ENCODE results near the gene NSA2.
"Not testable (repeated sequence)": the region's sequence is repeated elsewhere in the genome, so short reads cannot be mapped to it uniquely, and the experiment has no call there.

NSA2 gene

DNA sequence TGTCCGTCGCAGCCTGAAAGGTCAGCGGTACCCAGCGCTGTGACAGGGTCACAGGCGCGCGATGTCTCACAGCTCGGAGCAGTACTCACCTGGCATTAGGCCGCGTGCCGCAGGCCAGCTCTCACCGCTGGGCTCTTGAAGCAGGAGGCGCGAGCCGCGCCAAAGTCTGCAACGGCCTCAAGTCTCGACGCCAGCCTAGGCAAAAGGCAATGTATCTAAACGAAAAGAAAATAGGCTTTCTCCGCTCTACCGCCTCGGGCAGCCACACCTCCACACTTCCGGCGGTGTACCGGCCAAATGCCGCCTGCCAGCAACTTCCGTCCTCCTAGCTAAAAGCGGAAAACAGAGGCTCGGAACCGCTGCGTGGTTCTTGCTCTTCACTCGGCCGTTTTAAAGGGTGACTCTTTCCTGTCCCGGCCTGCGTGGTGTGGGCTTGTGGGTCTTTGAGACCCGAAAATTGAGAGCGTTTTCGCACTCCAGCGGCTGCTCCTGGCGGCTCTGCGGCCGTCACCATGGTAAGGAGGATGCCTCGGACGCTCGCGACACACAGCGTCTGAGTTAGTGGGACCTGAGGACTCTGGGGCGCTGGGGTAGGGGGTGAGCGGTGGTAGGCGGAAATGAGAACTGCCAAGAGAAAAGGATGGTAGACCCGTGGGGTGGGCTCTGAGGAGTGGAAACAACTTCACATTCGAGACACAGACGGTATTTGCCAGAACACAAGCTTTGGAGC lies at the start of gene NSA2, which contains the start of gene GFM2:
Gene NSA2 (plus strand): TSS at position 401 of the 730 bp plus-strand sequence. CDS start 112 bp downstream, at position 513.
Gene GFM2 (minus strand): TSS at position 269 of the 730 bp plus-strand sequence. CDS start 3,375 bp downstream, outside the sequence.
- Histone ChIP-seq H3K9me3 (ENCODE audit: control insufficient read depth, insufficient read depth, low read length) (no peaks in the 10 kb centered on the region), H3K9ac (ENCODE audit: low read depth, low read length) (peak within 1 kb of the TSS; percentile 91), H3K36me3 (ENCODE audit: insufficient read depth, low read length) (peaks cover 7% of the 10 kb centered on the region), H3K4me1 (ENCODE audit: insufficient read depth, low read length) (no peaks in the 10 kb centered on the region)

DNA sequence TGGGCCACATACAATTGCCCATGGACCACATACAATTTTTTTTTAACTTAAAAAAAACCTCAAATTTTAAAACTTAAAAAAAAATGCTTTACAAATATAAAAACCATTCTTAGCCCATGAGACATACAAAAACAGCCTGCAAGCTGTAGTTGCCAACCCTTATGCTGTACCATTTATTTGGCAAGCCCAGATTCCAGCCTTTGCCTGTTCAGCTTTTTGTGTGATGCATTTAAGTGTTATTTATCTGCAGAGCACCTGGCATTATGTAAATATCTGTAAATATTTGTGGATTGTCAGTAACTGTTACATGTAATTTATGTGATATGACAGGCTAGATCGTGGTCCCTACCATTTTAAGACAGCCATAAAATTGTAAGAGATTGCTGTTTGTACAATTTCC lies 49.5 kb upstream of the NSA2 start:
- H3K36me3 ChIP-seq (ENCODE audit: insufficient read depth, low read length), result peaks cover 18% of the 10 kb centered on the region
- no peak overlapping the region for H3K9ac ChIP-seq (ENCODE audit: low read depth, low read length)
- no peaks in the 10 kb centered on the region for H3K4me1 ChIP-seq (ENCODE audit: insufficient read depth, low read length)
- no peaks in the 10 kb centered on the region for H3K9me3 ChIP-seq (ENCODE audit: control insufficient read depth, insufficient read depth, low read length)

DNA sequence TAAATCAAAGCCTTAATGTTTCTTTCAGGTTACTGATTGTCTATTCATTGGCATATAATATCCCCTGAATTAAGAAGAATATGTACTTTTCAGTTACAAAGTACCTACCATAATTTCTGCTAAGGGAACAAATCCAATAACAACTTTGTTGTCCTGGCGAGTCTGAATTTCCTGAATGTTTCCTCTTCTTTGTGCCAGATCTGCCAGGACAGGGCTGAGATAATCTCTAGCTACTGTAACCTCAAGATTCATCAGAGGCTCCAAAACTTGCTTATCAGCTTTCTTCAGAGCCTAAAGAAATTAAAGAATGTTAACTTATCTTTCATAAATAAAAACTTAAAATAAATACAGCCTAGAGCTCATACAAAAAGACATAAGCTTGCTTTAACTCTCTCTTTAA lies 44.8 kb upstream of the NSA2 start:
- Histone ChIP-seq H3K9me3 (ENCODE audit: control insufficient read depth, insufficient read depth, low read length) (no peaks in the 10 kb centered on the region), H3K4me1 (ENCODE audit: insufficient read depth, low read length) (no peaks in the 10 kb centered on the region), H3K9ac (ENCODE audit: low read depth, low read length) (no peak overlapping the region), H3K36me3 (ENCODE audit: insufficient read depth, low read length) (peaks cover 38% of the 10 kb centered on the region)

DNA sequence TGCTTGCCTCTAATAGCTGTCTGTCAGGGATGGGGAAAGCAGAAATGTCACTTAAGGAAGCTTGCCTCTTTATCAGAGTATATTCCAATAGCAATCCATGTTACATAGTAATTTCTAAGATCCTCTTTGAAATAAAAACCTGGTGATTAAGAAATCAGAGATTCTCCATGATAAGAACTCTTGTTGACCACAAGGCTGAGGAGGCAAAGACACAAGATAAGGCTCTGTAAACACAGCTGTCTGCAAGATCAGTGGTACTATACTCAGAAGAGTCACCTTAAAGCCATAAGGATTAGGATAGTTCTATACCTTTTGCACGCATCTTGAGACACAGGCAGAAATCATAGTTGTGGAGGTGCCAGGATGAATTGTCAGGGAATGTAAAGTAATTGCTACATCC lies 41.7 kb upstream of the NSA2 start:
- H3K36me3 ChIP-seq (ENCODE audit: insufficient read depth, low read length), result peaks cover 43% of the 10 kb centered on the region

DNA sequence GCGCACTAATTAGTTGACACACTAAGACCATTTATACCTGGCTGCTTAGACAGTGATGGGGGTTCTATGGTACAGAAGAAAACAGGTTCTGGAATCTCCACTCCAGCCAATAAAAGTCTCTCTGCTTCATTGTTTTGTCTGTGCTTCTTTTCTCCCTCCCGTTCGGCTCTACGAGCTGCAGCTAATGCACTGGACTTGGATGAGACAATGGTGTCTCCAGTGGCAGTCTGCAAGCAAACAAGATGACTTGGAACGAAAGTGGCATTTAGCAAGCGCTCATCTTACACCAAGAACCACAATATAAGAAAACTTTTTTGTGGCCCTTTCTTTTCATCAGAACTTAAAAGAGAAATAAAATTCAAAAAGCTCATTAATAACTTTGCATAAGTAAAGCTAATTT lies 30.3 kb upstream of the NSA2 start:
- peaks cover 11% of the 10 kb centered on the region for H3K36me3 ChIP-seq (ENCODE audit: insufficient read depth, low read length)
- no peaks in the 10 kb centered on the region; the same call in 1 of the 2 replicates for H3K4me1 ChIP-seq (ENCODE audit: insufficient read depth, low read length)
- no peaks in the 10 kb centered on the region for H3K9me3 ChIP-seq (ENCODE audit: control insufficient read depth, insufficient read depth, low read length)
- H3K9ac ChIP-seq (ENCODE audit: low read depth, low read length), result no peak overlapping the region

More for the DNA sequence above, 41.7 kb upstream of the NSA2 start:
- Histone ChIP-seq H3K9ac (ENCODE audit: low read depth, low read length) (no peak overlapping the region), H3K4me1 (ENCODE audit: insufficient read depth, low read length) (no peaks in the 10 kb centered on the region), H3K9me3 (ENCODE audit: control insufficient read depth, insufficient read depth, low read length) (no peaks in the 10 kb centered on the region)

DNA sequence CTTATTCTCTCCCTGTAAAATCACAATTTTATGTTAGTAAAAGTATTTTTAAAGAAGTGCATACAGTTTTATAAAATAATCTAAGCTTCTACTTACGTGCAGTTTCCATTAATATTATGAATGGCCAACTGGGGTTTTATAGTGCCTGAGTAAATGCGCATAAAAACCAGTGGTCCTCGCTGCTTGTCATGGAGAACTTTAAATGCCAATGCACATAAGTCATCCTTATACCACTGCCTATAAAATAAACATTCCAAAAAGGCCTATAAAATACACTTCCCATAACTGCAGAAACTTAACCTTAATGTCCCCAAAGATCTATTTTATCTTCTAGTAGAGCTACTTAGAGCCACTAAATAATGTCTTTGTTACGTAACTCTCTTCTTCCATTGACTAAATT lies 28.6 kb upstream of the NSA2 start:
- Histone ChIP-seq H3K36me3 (ENCODE audit: insufficient read depth, low read length) (peaks cover 9% of the 10 kb centered on the region), H3K9me3 (ENCODE audit: control insufficient read depth, insufficient read depth, low read length) (no peaks in the 10 kb centered on the region), H3K9ac (ENCODE audit: low read depth, low read length) (no peak overlapping the region), H3K4me1 (ENCODE audit: insufficient read depth, low read length) (no peaks in the 10 kb centered on the region; the same call in 1 of the 2 replicates)

DNA sequence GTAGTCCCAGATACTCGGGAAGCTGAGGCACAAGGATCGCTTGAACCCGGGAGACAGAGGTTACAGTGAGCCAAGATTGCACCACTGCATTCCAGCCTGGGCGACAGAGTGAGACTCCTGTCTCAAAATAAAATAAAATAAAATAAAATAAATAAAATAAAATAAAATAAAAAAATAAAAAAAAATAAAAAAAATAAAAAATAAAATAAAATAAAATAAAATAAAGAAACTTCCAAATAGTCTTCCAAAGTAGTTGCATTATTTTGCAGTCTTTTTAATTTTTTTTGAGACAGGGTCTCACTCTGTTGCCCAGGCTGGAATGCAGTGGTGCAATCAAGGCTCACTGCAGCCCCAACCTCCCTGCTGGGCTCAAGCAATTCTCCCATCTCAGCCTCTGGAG lies 18.3 kb upstream of the NSA2 start:
- H3K9ac ChIP-seq (ENCODE audit: low read depth, low read length); H3K4me1 ChIP-seq (ENCODE audit: insufficient read depth, low read length); H3K36me3 ChIP-seq (ENCODE audit: insufficient read depth, low read length); H3K9me3 ChIP-seq (ENCODE audit: control insufficient read depth, insufficient read depth, low read length): not testable (repeated sequence)

DNA sequence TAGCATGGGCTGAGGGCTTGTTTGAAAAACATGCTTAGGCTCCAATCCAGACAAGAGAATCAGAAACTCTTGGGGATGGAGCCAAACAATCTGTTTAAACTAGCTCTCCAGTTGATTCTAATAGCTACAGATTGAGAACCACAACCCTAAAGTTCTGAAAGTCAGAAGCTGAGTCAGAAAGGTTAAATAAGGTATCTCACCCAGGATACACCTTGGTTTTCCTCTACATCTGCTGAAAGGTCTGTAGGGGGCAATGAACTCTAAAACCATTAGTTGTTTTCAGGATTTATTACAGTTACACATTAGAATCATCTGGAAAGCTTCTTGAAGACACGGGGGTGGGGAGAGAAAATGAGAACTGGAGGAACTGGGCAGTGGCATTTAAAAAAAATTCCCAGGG lies 5.8 kb upstream of the NSA2 start:
- Histone ChIP-seq H3K9ac (ENCODE audit: low read depth, low read length) (no peak overlapping the region), H3K4me1 (ENCODE audit: insufficient read depth, low read length) (no peaks in the 10 kb centered on the region), H3K36me3 (ENCODE audit: insufficient read depth, low read length) (peaks cover 12% of the 10 kb centered on the region), H3K9me3 (ENCODE audit: control insufficient read depth, insufficient read depth, low read length) (no peaks in the 10 kb centered on the region)

DNA sequence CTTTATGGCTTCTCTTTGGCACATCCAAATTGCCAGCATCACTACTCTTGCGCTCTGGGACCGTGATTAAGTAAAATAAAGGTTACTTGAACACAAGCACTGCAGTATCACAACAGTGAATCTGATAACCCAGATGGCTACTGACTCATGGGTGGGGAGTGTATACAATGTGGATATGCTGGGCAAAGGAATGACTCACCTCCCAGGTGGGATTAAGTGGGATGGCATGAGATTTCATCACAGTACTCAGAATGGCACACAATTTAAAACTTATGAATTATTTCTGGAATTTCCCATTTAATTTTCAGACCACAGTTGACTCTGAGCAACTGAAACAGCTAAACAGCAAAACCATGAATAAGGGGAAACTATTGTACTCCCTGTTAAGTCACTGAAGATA lies 4.5 kb upstream of the NSA2 start:
- Histone ChIP-seq H3K4me1 (ENCODE audit: insufficient read depth, low read length) (no peaks in the 10 kb centered on the region), H3K9me3 (ENCODE audit: control insufficient read depth, insufficient read depth, low read length) (no peaks in the 10 kb centered on the region), H3K36me3 (ENCODE audit: insufficient read depth, low read length) (peaks cover 8% of the 10 kb centered on the region), H3K9ac (ENCODE audit: low read depth, low read length) (no peak overlapping the region)

DNA sequence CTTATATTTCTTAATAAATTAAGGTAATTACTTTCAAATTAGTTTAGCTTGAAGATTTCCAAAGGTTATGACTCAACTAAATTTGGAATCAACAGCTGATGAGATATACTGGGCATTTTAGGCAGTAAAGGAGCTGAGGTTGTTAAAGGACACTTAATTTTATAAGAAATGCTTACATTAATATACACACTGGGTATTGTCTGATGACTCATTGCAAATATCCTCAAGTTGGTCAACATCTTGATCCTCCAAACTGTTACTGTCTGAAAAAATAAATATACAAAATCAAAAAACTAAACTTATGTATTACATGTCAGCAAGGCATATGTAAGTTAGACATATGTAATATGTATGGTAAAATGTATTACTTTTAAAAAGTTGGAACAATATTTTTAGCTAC lies 3.5 kb upstream of the NSA2 start:
- H3K9ac ChIP-seq (ENCODE audit: low read depth, low read length), result no peak overlapping the region
- no peaks in the 10 kb centered on the region for H3K4me1 ChIP-seq (ENCODE audit: insufficient read depth, low read length)
- H3K9me3 ChIP-seq (ENCODE audit: control insufficient read depth, insufficient read depth, low read length), result no peaks in the 10 kb centered on the region
- H3K36me3 ChIP-seq (ENCODE audit: insufficient read depth, low read length), result peaks cover 3% of the 10 kb centered on the region

DNA sequence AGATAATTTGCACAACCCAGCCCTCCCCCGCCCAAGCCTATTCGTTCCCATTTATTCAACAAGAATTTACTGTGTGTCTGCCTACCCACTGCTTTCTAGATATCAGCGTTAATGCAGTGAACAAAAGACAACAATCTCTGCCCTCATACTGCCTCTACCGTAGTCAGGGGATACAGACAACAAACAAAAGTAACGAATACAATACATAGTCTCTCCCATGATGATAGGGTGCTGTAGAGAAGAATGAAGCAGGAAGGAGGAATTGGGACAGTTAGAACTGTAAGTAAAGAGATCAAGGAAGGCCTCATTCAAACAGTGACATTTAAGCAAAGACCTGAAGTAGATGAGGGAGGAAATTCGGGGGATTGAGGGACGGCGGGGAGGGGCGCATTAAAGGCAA lies 1.8 kb upstream of the NSA2 start:
- peaks cover 7% of the 10 kb centered on the region for H3K36me3 ChIP-seq (ENCODE audit: insufficient read depth, low read length)
- no peak overlapping the region for H3K9ac ChIP-seq (ENCODE audit: low read depth, low read length)
- H3K4me1 ChIP-seq (ENCODE audit: insufficient read depth, low read length), result no peaks in the 10 kb centered on the region
- no peaks in the 10 kb centered on the region for H3K9me3 ChIP-seq (ENCODE audit: control insufficient read depth, insufficient read depth, low read length)

DNA sequence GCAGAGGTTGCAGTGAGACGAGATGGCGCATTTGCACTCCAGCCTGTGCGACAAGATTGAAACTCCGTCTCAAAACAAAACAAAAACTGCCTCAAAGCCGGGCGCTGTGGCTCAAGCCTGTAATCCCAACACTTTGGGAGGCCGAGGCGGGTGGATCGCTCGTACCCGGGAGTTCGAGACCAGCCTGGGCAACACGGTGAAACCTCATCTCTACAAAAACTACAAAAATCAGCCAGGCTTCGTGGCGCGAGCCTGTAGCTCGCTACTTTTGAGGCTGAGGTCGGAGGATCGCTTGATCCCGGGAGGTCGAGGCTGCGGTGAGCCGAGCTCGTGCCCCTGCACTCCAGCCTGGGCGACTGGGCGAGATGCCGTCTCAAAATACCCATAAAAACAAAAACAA lies 1.1 kb upstream of the NSA2 start:
- peak overlapping the region; percentile 91 for H3K9ac ChIP-seq (ENCODE audit: low read depth, low read length)
- peaks cover 7% of the 10 kb centered on the region for H3K36me3 ChIP-seq (ENCODE audit: insufficient read depth, low read length)
- no peaks in the 10 kb centered on the region for H3K9me3 ChIP-seq (ENCODE audit: control insufficient read depth, insufficient read depth, low read length)
- no peaks in the 10 kb centered on the region for H3K4me1 ChIP-seq (ENCODE audit: insufficient read depth, low read length)

DNA sequence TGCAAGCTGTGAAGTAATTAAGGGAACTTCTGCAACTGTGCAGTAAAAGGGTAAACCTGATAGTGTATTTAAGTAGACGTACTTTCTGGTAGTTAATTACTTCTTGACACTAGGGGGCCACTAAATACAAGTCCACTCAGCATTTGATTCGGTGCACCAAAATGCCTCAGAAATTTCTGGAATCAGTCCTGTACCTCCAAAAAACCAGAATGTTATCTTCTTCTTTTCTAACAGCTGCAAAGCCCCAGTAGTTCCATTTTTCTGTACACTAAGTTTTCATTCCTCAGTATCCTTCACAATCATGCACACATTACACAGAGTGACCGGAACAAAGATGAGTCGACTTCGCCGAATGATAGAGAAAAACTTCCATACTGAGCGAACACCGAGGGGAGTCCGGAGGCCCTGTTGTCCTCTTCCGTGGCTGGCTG lies 616 bp upstream of the NSA2 start:
- H3K4me1 ChIP-seq (ENCODE audit: insufficient read depth, low read length), result no peaks in the 10 kb centered on the region
- H3K36me3 ChIP-seq (ENCODE audit: insufficient read depth, low read length), result peaks cover 7% of the 10 kb centered on the region
- no peaks in the 10 kb centered on the region for H3K9me3 ChIP-seq (ENCODE audit: control insufficient read depth, insufficient read depth, low read length)
- H3K9ac ChIP-seq (ENCODE audit: low read depth, low read length), result peak overlapping the region; percentile 91

DNA sequence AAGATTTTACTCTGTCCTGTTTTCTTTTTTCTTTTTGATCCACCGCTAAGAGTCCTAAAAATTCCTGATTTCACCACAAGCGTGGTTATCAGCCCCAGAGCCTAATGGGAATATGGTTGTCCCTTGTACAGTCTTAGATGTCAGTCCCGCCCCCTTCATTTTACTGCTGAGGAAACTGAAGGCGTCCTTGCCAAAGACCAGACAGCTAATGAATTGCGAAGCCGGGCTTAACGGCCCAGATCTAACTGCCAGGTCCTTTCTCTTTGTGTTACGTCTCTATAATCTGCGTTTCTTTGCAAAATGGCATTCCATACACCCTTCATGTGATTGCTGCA lies 497 bp downstream of the NSA2 start:
- Histone ChIP-seq H3K36me3 (ENCODE audit: insufficient read depth, low read length) (peaks cover 7% of the 10 kb centered on the region; the same call in 1 of the 2 replicates), H3K4me1 (ENCODE audit: insufficient read depth, low read length) (no peaks in the 10 kb centered on the region), H3K9me3 (ENCODE audit: control insufficient read depth, insufficient read depth, low read length) (no peaks in the 10 kb centered on the region), H3K9ac (ENCODE audit: low read depth, low read length) (peak overlapping the region; percentile 91)

DNA sequence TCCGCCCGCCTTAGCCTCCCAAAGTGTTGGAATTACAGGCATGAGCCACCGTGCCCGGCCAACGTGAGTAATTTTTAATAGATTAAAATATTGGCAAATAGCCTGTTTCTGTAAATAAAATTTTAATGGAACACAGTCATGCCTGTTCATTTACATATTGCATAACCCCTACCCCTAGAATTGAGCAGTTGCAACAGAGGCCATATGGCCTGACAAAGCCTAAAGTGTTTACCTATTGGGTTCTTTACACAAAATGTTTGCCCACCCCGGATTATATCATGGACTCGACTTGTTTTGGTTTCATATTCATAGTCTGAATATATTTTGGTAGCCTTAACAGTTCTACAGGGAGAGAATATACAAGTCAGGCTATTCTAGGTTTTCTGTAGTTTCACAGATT lies 5.3 kb downstream of the NSA2 start:
- H3K9me3 ChIP-seq (ENCODE audit: control insufficient read depth, insufficient read depth, low read length), result no peaks in the 10 kb centered on the region
- H3K9ac ChIP-seq (ENCODE audit: low read depth, low read length), result no peak overlapping the region
- peaks cover 17% of the 10 kb centered on the region for H3K36me3 ChIP-seq (ENCODE audit: insufficient read depth, low read length)
- H3K4me1 ChIP-seq (ENCODE audit: insufficient read depth, low read length), result no peaks in the 10 kb centered on the region

All from ES-I3 (cell line).